ENCODE measurements around the gene RAB3GAP1. TPM values are rescaled to one million over a fixed set of nuclear protein-coding genes. Genes with fewer than 3 reads are reported as not detected.

RAB3GAP1 gene
- total RNA-seq (10 to 100 TPM; 45.1 to 46.7 TPM), polyA plus RNA-seq (10 to 100 TPM in 1 of 2 donors, 1 to 10 TPM in 1; 8.4 to 23.5 TPM)

DNA sequence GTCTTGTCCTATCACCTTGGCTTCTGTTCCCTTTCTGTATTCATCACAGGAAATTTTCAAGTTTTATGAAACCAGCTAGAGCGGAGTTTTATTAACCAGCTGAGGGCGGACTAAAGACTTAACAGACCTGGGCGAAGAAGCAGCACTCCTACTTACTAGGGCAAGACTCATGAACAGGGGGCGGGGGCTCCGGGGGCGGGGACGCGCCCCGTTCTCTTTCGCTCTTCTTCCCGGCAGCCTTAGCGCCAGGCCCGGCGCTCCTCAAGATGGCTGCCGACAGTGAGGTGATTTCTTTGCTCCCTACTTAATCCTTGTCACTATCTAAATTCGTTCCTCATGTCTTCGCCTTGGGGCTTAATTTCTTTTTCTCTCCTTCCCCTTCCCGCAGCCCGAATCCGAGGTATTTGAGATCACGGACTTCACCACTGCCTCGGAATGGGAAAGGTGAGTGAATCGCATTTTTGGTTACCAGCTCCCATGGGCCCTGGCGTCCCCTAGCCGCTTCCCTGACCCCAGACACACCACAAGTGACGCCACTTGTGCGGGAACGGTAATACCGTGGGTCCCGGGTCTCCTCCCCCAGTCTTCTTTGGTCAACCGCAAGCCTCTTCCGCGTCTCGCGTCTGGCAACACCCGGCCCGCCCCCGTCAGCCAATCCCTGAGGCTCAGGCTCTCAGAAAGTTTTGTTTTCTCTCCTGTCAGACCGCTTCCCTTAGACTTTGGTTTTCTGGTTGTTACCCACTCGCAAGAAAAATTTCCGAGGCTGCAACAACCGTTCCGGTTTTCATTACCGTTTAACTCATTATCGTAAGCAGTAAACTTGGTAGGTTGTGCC, at the start of gene RAB3GAP1:
Gene RAB3GAP1 (plus strand): TSS at position 251 of the 835 bp plus-strand sequence. CDS start 16 bp downstream, at position 267.
- DNase-seq, result peak; percentile 92 to 97 (median 94)
- peak within 1 kb of the TSS; percentile 92 to 99 (median 98) for H3K4me3 Mint-ChIP-seq
- Histone ChIP-seq H3K27ac (ENCODE audit: low read depth, low read length) (peak within 1 kb of the TSS; percentile 97), H3K36me3 (ENCODE audit: insufficient read depth, low read length) (no peaks in the 10 kb centered on the region), H3K4me1 (ENCODE audit: insufficient read depth, low read length) (peaks cover 38% of the 10 kb centered on the region), H3K9me3 (ENCODE audit: control insufficient read depth in 1 of 2, low read length in 2 of 2) (no peaks in the 10 kb centered on the region), H3K27me3 (ENCODE audit: insufficient read depth, low read length) (no peaks in the 10 kb centered on the region), H3K4me3 (ENCODE audit: low read length in 2 of 2) (peak within 1 kb of the TSS; percentile 98 to 99)
- intact Hi-C loops (cut with micrococcal nuclease), result loop anchor here (1.0 to 5.0 kb wide), 9 partner anchors 75 to 1330 kb away; partner anchors contain the start of genes CCNT2, CXCR4, MCM6 and R3HDM1
- POLR2A ChIA-PET (ENCODE audit: partially characterized antibody), result interaction anchor here (0.9 to 3.1 kb wide), 13 partner anchors 9 to 1078 kb away, joined by 3 to 13 read pairs (median 4); partner anchors contain the start of genes CCNT2, MCM6, R3HDM1 and UBXN4
- CTCF ChIA-PET (ENCODE audit: partially characterized antibody), result interaction anchor here (1.1 to 1.6 kb wide), 3 partner anchors 100 to 659 kb away, joined by 4 to 7 read pairs (median 5); no protein-coding TSS in a partner anchor
- peaks cover 7 to 18% of the 10 kb centered on the region in 2 donors for H3K36me3 Mint-ChIP-seq
- H3K9me3 Mint-ChIP-seq, result no peaks in the 10 kb centered on the region
- peaks cover 23 to 48% (median 35%) of the 10 kb centered on the region in 4 donors for H3K4me1 Mint-ChIP-seq
- no peaks in the 10 kb centered on the region for H3K27me3 Mint-ChIP-seq
- H3K27ac Mint-ChIP-seq, result peak within 1 kb of the TSS; percentile 97 to 100 (median 100)

GRCh38 chr2:135002836-135003235, 49.3 kb upstream of the RAB3GAP1 start:
- H3K36me3 Mint-ChIP-seq, result no peaks in the 10 kb centered on the region
- Histone ChIP-seq H3K9me3 (ENCODE audit: control insufficient read depth in 1 of 2, low read length in 2 of 2) (no peaks in the 10 kb centered on the region), H3K27ac (ENCODE audit: low read depth, low read length) (no peak overlapping the region), H3K36me3 (ENCODE audit: insufficient read depth, low read length) (no peaks in the 10 kb centered on the region), H3K4me1 (ENCODE audit: insufficient read depth, low read length) (no peaks in the 10 kb centered on the region), H3K27me3 (ENCODE audit: insufficient read depth, low read length) (no peaks in the 10 kb centered on the region), H3K4me3 (ENCODE audit: low read length in 2 of 2) (no peak overlapping the region)
- no peak for DNase-seq
- H3K9me3 Mint-ChIP-seq, result no peaks in the 10 kb centered on the region
- CTCF ChIA-PET (ENCODE audit: partially characterized antibody), result interaction anchor here (0.8 to 5.9 kb wide), 10 partner anchors 9 to 795 kb away, joined by 3 to 157 read pairs (median 12); no protein-coding TSS in a partner anchor
- H3K4me3 Mint-ChIP-seq, result no peak overlapping the region
- H3K27ac Mint-ChIP-seq, result no peak overlapping the region
- H3K27me3 Mint-ChIP-seq, result peaks cover 10 to 20% of the 10 kb centered on the region in 2 donors
- POLR2A ChIA-PET (ENCODE audit: partially characterized antibody), result no interaction called here
- peaks cover 2 to 6% (median 5%) of the 10 kb centered on the region in 4 donors for H3K4me1 Mint-ChIP-seq
- intact Hi-C loops (cut with micrococcal nuclease), result loop anchor here (5.0 kb wide), 2 partner anchors 164 to 529 kb away; partner anchors contain the start of genes R3HDM1 and ZRANB3

DNA sequence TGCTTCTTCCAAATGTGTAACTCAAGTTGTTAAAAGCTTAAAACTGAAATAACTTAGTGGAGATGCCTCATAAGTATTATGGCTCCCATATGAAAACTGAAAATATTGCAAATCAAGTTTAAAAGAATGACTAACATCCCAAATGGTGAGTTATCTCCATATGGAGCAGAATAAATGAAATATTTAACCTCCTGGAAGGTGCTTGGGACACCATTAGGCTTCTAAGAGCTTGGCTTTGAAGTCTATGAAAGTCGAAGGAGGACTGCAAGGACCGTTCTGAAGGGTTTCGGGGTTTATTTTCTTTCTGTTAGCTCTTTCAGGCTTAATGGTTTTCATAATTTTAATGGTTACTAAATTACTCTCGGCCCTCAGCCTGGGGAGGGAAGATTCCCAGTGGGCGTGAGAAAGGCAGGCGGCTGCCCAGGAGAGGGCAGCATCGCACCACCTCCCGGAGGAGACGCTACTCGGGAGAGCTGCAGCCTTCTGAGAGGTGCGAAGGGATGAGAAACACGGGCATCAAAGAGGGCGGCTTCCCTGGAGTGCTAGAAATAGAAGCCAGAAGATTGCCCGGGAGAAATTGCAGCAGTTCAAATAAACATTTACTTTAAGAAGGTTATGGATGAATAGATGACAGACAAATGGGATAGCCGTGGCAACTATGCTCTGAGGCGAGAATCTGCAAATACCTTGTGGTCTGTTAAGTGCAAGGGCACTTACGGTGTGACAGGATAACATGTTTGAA, 47.9 kb upstream of the RAB3GAP1 start:
- H3K4me1 Mint-ChIP-seq, result peaks cover 2 to 6% (median 5%) of the 10 kb centered on the region in 4 donors
- H3K27me3 ChIP-seq (ENCODE audit: insufficient read depth, low read length), result no peaks in the 10 kb centered on the region
- peak; percentile 48 to 67 (median 62) for DNase-seq
- H3K4me3 Mint-ChIP-seq, result peak overlapping the region in 3 of 8 donors; percentile 8 to 20 (median 17)
- no peaks in the 10 kb centered on the region for H3K36me3 Mint-ChIP-seq
- no peaks in the 10 kb centered on the region for H3K4me1 ChIP-seq (ENCODE audit: insufficient read depth, low read length)
- no peak overlapping the region for H3K4me3 ChIP-seq (ENCODE audit: low read length in 2 of 2)
- no peaks in the 10 kb centered on the region for H3K36me3 ChIP-seq (ENCODE audit: insufficient read depth, low read length)
- no peaks in the 10 kb centered on the region for H3K9me3 Mint-ChIP-seq
- ChIA-PET CTCF (ENCODE audit: partially characterized antibody) (interaction anchor here (0.6 to 5.9 kb wide), 43 partner anchors 10 to 793 kb away, joined by 3 to 157 read pairs (median 4); partner anchors contain the start of genes R3HDM1 and ZRANB3), POLR2A (ENCODE audit: partially characterized antibody) (interaction anchor here (0.9 kb wide), 1 partner anchor 706 kb away, joined by 3 read pairs; no protein-coding TSS in a partner anchor)
- H3K9me3 ChIP-seq (ENCODE audit: control insufficient read depth in 1 of 2, low read length in 2 of 2), result no peaks in the 10 kb centered on the region
- H3K27ac ChIP-seq (ENCODE audit: low read depth, low read length), result no peak overlapping the region
- H3K27ac Mint-ChIP-seq, result peak overlapping the region in 1 of 7 donors; percentile 52
- intact Hi-C loops (cut with micrococcal nuclease), result loop anchor here (1.0 to 5.0 kb wide), 6 partner anchors 163 to 793 kb away; partner anchors contain the start of genes R3HDM1 and ZRANB3
- peaks cover 8 to 20% of the 10 kb centered on the region in 2 donors for H3K27me3 Mint-ChIP-seq

DNA sequence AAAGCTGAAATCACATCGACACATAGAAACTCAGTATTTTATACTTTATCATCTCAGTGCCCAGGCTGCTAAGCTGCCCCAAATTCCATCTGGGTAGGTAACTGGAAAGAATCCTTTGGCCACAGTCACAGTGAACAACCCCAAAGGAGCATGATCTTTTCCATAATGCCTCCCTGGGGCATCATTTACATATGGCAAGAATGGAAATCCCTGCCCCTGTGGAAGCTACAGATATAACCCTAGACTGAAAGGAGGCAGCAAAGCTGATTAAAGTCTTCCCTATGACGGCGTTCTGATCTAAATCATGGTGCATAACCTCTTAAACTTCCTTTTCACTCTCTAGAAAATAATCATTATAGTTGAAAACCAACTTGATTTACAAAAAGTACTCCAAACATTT, 46.3 kb upstream of the RAB3GAP1 start:
- intact Hi-C loops (cut with micrococcal nuclease), result loop anchor here (2.0 kb wide), 1 partner anchor 467 kb away; no protein-coding TSS in a partner anchor
- ChIA-PET POLR2A (ENCODE audit: partially characterized antibody) (no interaction called here), CTCF (ENCODE audit: partially characterized antibody) (interaction anchor here (0.8 to 4.6 kb wide), 9 partner anchors 12 to 1379 kb away, joined by 3 to 39 read pairs (median 4); partner anchors contain the start of genes R3HDM1 and ZRANB3)
- Mint-ChIP-seq H3K36me3 (no peaks in the 10 kb centered on the region), H3K27me3 (peaks cover 9 to 24% of the 10 kb centered on the region in 2 donors), H3K4me3 (no peak overlapping the region), H3K9me3 (peaks cover 0 to 1% (median 0%) of the 10 kb centered on the region in 8 donors), H3K4me1 (peaks cover 2 to 7% (median 5%) of the 10 kb centered on the region in 4 donors), H3K27ac (no peak overlapping the region)
- Histone ChIP-seq H3K36me3 (ENCODE audit: insufficient read depth, low read length) (no peaks in the 10 kb centered on the region), H3K27me3 (ENCODE audit: insufficient read depth, low read length) (no peaks in the 10 kb centered on the region), H3K9me3 (ENCODE audit: control insufficient read depth in 1 of 2, low read length in 2 of 2) (no peaks in the 10 kb centered on the region), H3K4me1 (ENCODE audit: insufficient read depth, low read length) (no peaks in the 10 kb centered on the region), H3K27ac (ENCODE audit: low read depth, low read length) (no peak overlapping the region), H3K4me3 (ENCODE audit: low read length in 2 of 2) (no peak overlapping the region)
- DNase-seq, result no peak

- H3K27ac Mint-ChIP-seq, result no peak overlapping the region
- no peak overlapping the region for H3K4me3 ChIP-seq (ENCODE audit: low read length in 2 of 2)
- H3K27me3 ChIP-seq (ENCODE audit: insufficient read depth, low read length), result no peaks in the 10 kb centered on the region
- H3K4me1 ChIP-seq (ENCODE audit: insufficient read depth, low read length), result no peaks in the 10 kb centered on the region
- H3K4me1 Mint-ChIP-seq, result peaks cover under 1 to 4% (median 2%) of the 10 kb centered on the region in 4 donors
- H3K9me3 Mint-ChIP-seq, result peaks cover 0 to 1% (median 0%) of the 10 kb centered on the region in 8 donors
- H3K27ac ChIP-seq (ENCODE audit: low read depth, low read length), result no peak overlapping the region
- H3K36me3 ChIP-seq (ENCODE audit: insufficient read depth, low read length), result no peaks in the 10 kb centered on the region
- intact Hi-C loops (cut with micrococcal nuclease), result no loop called here
- peaks cover 10 to 24% of the 10 kb centered on the region in 2 donors for H3K27me3 Mint-ChIP-seq
- CTCF ChIA-PET (ENCODE audit: partially characterized antibody), result interaction anchor here (0.9 to 2.3 kb wide), 3 partner anchors 8 to 700 kb away, joined by 3 to 11 read pairs (median 6); no protein-coding TSS in a partner anchor
- H3K9me3 ChIP-seq (ENCODE audit: control insufficient read depth in 1 of 2, low read length in 2 of 2), result no peaks in the 10 kb centered on the region
- DNase-seq, result no peak
- H3K4me3 Mint-ChIP-seq, result no peak overlapping the region
- H3K36me3 Mint-ChIP-seq, result no peaks in the 10 kb centered on the region
- POLR2A ChIA-PET (ENCODE audit: partially characterized antibody), result no interaction called here
Measured at GRCh38 chr2:135009339-135009738, 42.8 kb upstream of the RAB3GAP1 start.

GRCh38 chr2:135010200-135010942, 41.7 kb upstream of the RAB3GAP1 start:
- CTCF ChIA-PET (ENCODE audit: partially characterized antibody), result interaction anchor here (2.1 to 2.3 kb wide), 2 partner anchors 9 to 699 kb away, joined by 6 to 11 read pairs; no protein-coding TSS in a partner anchor
- no peak for DNase-seq
- Histone ChIP-seq H3K4me1 (ENCODE audit: insufficient read depth, low read length) (no peaks in the 10 kb centered on the region), H3K27ac (ENCODE audit: low read depth, low read length) (no peak overlapping the region), H3K36me3 (ENCODE audit: insufficient read depth, low read length) (no peaks in the 10 kb centered on the region), H3K9me3 (ENCODE audit: control insufficient read depth in 1 of 2, low read length in 2 of 2) (no peaks in the 10 kb centered on the region), H3K27me3 (ENCODE audit: insufficient read depth, low read length) (no peaks in the 10 kb centered on the region), H3K4me3 (ENCODE audit: low read length in 2 of 2) (no peak overlapping the region)
- H3K27ac Mint-ChIP-seq, result no peak overlapping the region
- peaks cover 5 to 17% of the 10 kb centered on the region in 2 donors for H3K27me3 Mint-ChIP-seq
- H3K36me3 Mint-ChIP-seq, result no peaks in the 10 kb centered on the region
- POLR2A ChIA-PET (ENCODE audit: partially characterized antibody), result no interaction called here
- H3K9me3 Mint-ChIP-seq, result peaks cover 0 to 1% (median 0%) of the 10 kb centered on the region in 8 donors
- H3K4me1 Mint-ChIP-seq, result peaks cover 0 to 3% (median 0%) of the 10 kb centered on the region in 4 donors
- intact Hi-C loops (cut with micrococcal nuclease), result no loop called here
- no peak overlapping the region for H3K4me3 Mint-ChIP-seq

All from CD4-positive, alpha-beta memory T cell (primary cell).